Activated CD8-positive, alpha-beta T cell treated with anti-CD3 and anti-CD28 coated beads, Interleukin-2, amount 10 ng/mL, durations not matched to agents 7 days and 5 days (primary cell): ENCODE results near the gene NUP62. TPM values are rescaled to one million over a fixed set of nuclear protein-coding genes. Genes with fewer than 3 reads are reported as not detected.

Experiments used
- ATAC-seq: fragments of 150-1000 bp; cut with Tn5 transposase; one replicate; pipeline ENCODE4 v1.10.0; 2021; ENCODE audit warnings: moderate library complexity
- CTCF ChIA-PET: fragments of 350-600 bp; sonication (Branson Sonifier 250); formaldehyde crosslinking; loops from one replicate; lab custom pipeline; 2021; ENCODE audit warnings: antibody characterized with exemption; lab: Charles Lee
- POLR2A ChIA-PET: fragments of 350-600 bp; sonication (Branson Sonifier 250); formaldehyde crosslinking; loops from one replicate; lab custom pipeline; 2021; ENCODE audit warnings: antibody characterized with exemption; lab: Charles Lee
- DNase-seq: peaks from one replicate; pipeline ENCODE4 v3.0.0-alpha.2; 2020
- H3K27ac Mint-ChIP-seq: one replicate; pipeline ENCODE4 v1.8.0; 2021; ENCODE audit warnings: mild to moderate bottlenecking, mixed read lengths
- H3K27me3 Mint-ChIP-seq: one replicate; pipeline ENCODE4 v1.8.0; 2021; ENCODE audit warnings: low read depth, mixed read lengths
- H3K36me3 Mint-ChIP-seq: one replicate; pipeline ENCODE4 v1.8.0; 2021; ENCODE audit warnings: low read depth, mixed read lengths
- H3K4me1 Mint-ChIP-seq: one replicate; pipeline ENCODE4 v1.8.0; 2021; ENCODE audit warnings: low read depth, mixed read lengths
- H3K4me3 Mint-ChIP-seq: one replicate; pipeline ENCODE4 v1.8.0; 2021; ENCODE audit warnings: mild to moderate bottlenecking, mixed read lengths
- H3K9me3 Mint-ChIP-seq: one replicate; pipeline ENCODE4 v1.8.0; 2022; ENCODE audit warnings: mixed read lengths; ENCODE audit not compliant: insufficient read depth
- total RNA-seq, 2 experiments: library from RNA; stranded (reverse); gene quantifications; one replicate each; pipeline ENCODE4 v1.2.3, GENCODE V29; 2021

Gene NUP62
- total RNA-seq, 2 experiments from 2014 or later: 116 to 122 TPM

GRCh38 chr19:49924004-49924880 lies 5.1 kb downstream of the NUP62 start:
- ATAC-seq: no peak
- H3K27ac Mint-ChIP-seq: no peak overlapping the region
- peaks cover 64% of the 10 kb centered on the region for H3K36me3 Mint-ChIP-seq
- no peak overlapping the region for H3K4me3 Mint-ChIP-seq
- no peaks in the 10 kb centered on the region for H3K27me3 Mint-ChIP-seq
- H3K9me3 Mint-ChIP-seq: no peaks in the 10 kb centered on the region
- CTCF ChIA-PET: no interaction called here
- POLR2A ChIA-PET: no interaction called here
- H3K4me1 Mint-ChIP-seq: peaks cover 50% of the 10 kb centered on the region
- no peak for DNase-seq

- ATAC-seq (no peak), DNase-seq (no peak)
- Mint-ChIP-seq H3K27me3 (no peaks in the 10 kb centered on the region), H3K4me1 (peaks cover 45% of the 10 kb centered on the region), H3K36me3 (peaks cover 62% of the 10 kb centered on the region), H3K9me3 (no peaks in the 10 kb centered on the region), H3K27ac (no peak overlapping the region), H3K4me3 (no peak overlapping the region)
- POLR2A ChIA-PET: interaction anchor here (0.6 kb wide), 2 partner anchors 12 to 415 kb away, joined by 3 to 4 read pairs; no protein-coding TSS in a partner anchor
- CTCF ChIA-PET: no interaction called here
These were observed 6.0 kb downstream of the NUP62 start for GRCh38 chr19:49923055-49924003.

DNA sequence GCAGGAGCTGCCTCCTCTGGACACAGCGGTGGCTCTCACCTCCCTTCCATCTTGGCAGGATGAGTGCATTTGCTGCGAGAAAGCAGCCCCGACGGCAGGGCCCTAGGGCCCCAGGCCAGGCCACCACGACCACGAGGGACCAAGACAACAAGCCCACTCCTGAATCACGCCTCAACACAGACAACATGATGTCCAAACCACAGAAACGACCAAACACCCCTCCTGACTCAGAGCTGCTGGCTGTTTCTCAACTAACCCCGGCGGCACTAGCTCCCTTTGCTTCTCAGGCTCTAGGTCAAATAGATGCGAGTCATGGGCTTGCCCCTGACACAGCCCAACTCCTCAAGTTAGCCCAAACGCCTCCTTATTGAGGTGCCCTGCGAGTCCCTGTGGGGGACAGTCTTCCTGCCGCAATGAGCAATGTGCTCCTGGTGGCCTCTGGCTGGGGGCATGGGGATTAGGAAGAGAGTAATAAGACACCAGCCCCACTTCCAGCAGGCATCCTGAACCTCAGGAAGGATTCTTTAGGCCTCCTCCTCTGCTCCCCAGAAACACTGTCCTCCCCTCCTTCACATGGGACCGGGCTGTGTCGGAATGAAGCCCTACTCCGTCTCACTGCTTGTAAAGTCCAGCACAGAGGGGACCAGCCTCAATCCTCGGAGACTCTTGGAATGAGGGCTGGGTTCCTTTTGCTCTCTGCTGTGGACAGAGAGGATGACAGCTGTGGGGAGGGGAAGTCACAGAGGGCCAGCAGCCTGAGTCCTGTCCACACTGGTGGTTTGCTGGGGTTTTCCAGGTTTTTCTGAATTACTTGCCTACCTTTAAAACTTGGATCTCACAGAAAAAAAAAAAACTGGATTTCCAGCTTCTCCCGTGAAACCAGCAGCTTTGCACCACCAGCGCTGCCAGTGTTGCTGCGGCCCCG lies 7.2 kb downstream of the NUP62 start:
- ChIA-PET CTCF (no interaction called here), POLR2A (no interaction called here)
- Mint-ChIP-seq H3K9me3 (no peaks in the 10 kb centered on the region), H3K4me1 (peaks cover 37% of the 10 kb centered on the region), H3K27me3 (no peaks in the 10 kb centered on the region), H3K4me3 (no peak overlapping the region), H3K27ac (peak overlapping the region; percentile 16), H3K36me3 (peaks cover 59% of the 10 kb centered on the region)
- DNase-seq (no peak), ATAC-seq (no peak)

DNA sequence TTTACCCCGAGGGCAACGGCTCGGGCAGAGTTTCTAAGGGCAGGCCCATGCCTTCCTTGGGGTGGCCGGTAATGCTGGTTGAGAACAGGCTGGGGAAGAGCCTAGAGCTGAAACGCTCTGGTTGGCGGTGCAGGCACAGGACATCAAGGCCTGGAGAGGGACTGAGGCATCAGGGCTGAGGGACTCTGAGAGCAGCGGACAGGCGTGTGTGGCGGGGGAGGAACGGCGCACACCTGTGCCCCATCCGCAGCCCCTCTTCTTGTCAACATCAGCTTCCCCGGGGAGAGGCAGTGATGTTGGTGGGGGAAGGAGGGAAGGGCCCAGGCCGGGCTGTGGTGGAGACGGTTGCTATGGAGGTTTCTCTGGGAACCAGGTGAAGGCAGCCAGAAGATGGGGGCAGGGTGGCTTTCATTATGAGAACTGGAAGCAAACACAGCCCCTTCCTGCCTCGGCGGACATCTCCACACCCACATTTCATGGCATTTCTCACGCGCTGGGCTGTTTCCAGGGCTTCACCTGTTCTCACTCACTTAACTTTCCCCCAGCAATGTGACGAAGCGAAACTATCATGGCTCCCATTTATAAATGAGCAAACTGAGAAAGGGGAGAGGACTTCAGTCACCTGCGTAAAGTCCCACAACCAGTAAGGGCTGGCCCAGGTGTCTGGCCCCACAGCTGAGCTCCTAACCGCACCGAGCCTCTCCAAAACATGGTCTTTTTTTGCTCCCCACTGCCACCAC lies 8.5 kb downstream of the NUP62 start:
- POLR2A ChIA-PET: interaction anchor here (0.7 kb wide), 1 partner anchor 10 kb away, joined by 3 read pairs; no protein-coding TSS in a partner anchor
- DNase-seq (no peak), ATAC-seq (no peak)
- CTCF ChIA-PET: no interaction called here
- no peaks in the 10 kb centered on the region for H3K9me3 Mint-ChIP-seq
- H3K4me1 Mint-ChIP-seq: peaks cover 35% of the 10 kb centered on the region
- no peaks in the 10 kb centered on the region for H3K27me3 Mint-ChIP-seq
- peak overlapping the region; percentile 20 for H3K27ac Mint-ChIP-seq
- H3K36me3 Mint-ChIP-seq: peaks cover 59% of the 10 kb centered on the region
- H3K4me3 Mint-ChIP-seq: no peak overlapping the region

- ChIA-PET CTCF (interaction anchor here (1.7 kb wide), 1 partner anchor 10 kb away, joined by 4 read pairs; no protein-coding TSS in a partner anchor), POLR2A (interaction anchor here (1.0 kb wide), 1 partner anchor 10 kb away, joined by 4 read pairs; no protein-coding TSS in a partner anchor)
- no peaks in the 10 kb centered on the region for H3K9me3 Mint-ChIP-seq
- no peaks in the 10 kb centered on the region for H3K27me3 Mint-ChIP-seq
- peaks cover 39% of the 10 kb centered on the region for H3K4me1 Mint-ChIP-seq
- DNase-seq: no peak
- H3K27ac Mint-ChIP-seq: no peak overlapping the region
- H3K4me3 Mint-ChIP-seq: no peak overlapping the region
- peaks cover 68% of the 10 kb centered on the region for H3K36me3 Mint-ChIP-seq
- no peak for ATAC-seq
These were observed 11.2 kb downstream of the NUP62 start for GRCh38 chr19:49918089-49918488.

GRCh38 chr19:49916839-49917733 lies 12.2 kb downstream of the NUP62 start:
- Mint-ChIP-seq H3K27ac (no peak overlapping the region), H3K4me3 (no peak overlapping the region), H3K36me3 (peaks cover 71% of the 10 kb centered on the region), H3K9me3 (no peaks in the 10 kb centered on the region), H3K27me3 (no peaks in the 10 kb centered on the region), H3K4me1 (peaks cover 41% of the 10 kb centered on the region)
- POLR2A ChIA-PET: interaction anchor here (0.8 to 1.0 kb wide), 2 partner anchors 11 to 13 kb away, joined by 3 to 4 read pairs; no protein-coding TSS in a partner anchor
- CTCF ChIA-PET: interaction anchor here (0.7 kb wide), 1 partner anchor 240 kb away, joined by 3 read pairs; the partner anchor contains the start of gene PRMT1
- ATAC-seq (no peak), DNase-seq (no peak)

DNA sequence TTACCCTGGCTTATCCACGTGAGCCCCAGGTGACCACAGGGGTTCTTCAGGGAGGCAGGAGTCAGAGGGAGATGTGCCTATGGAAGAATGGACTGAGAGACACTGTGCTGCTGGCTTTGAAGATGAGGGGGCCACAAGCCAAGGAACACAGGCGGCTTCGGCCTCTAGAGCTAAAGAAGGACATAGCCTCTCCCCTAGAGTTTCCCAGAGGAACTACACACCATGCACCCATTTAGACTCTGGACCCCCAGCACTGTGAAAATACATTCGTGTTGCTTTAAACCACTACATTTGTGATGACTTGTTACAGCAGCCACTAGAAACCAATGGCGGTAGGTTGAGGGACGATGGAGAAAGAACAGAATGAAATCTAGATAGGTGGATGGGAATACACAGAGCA lies 14.0 kb downstream of the NUP62 start:
- Mint-ChIP-seq H3K36me3 (peaks cover 66% of the 10 kb centered on the region), H3K27ac (no peak overlapping the region), H3K27me3 (no peaks in the 10 kb centered on the region), H3K9me3 (no peaks in the 10 kb centered on the region), H3K4me1 (peaks cover 37% of the 10 kb centered on the region), H3K4me3 (no peak overlapping the region)
- CTCF ChIA-PET: interaction anchor here (1.1 to 1.3 kb wide), 2 partner anchors 16 to 46 kb away, joined by 3 to 5 read pairs; no protein-coding TSS in a partner anchor
- DNase-seq: no peak
- no peak for ATAC-seq
- POLR2A ChIA-PET: no interaction called here

DNA sequence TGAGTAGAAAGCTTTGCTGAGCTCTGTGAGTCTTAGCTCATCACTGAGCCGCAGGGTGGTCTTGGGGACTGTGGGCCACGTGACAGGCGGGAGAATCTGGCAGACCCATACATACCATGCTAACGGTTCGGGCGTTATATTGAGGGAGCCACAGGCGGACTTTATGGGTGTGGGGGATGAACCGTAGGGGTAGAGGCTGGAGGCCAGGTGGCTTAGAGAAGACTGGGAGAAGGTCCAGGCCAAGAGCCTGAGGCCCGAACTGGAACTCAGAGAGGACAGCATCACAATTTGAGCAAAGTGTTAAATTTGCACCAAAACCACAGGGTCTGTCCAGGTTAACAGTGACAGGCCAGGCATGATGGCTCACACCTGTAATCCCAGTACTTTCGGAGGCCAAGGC lies 15.6 kb downstream of the NUP62 start:
- ATAC-seq (no peak), DNase-seq (no peak)
- POLR2A ChIA-PET: interaction anchor here (1.1 kb wide), 1 partner anchor 16 kb away, joined by 3 read pairs; the partner anchor contains the start of genes ATF5 and NUP62
- no peaks in the 10 kb centered on the region for H3K27me3 Mint-ChIP-seq
- no peak overlapping the region for H3K27ac Mint-ChIP-seq
- H3K36me3 Mint-ChIP-seq: peaks cover 70% of the 10 kb centered on the region
- H3K9me3 Mint-ChIP-seq: no peaks in the 10 kb centered on the region
- CTCF ChIA-PET: interaction anchor here (1.3 to 2.3 kb wide), 2 partner anchors 14 to 45 kb away, joined by 3 to 6 read pairs; no protein-coding TSS in a partner anchor
- peaks cover 34% of the 10 kb centered on the region for H3K4me1 Mint-ChIP-seq
- H3K4me3 Mint-ChIP-seq: no peak overlapping the region

GRCh38 chr19:49912965-49913685 lies 16.2 kb downstream of the NUP62 start:
- POLR2A ChIA-PET: interaction anchor here (1.1 kb wide), 1 partner anchor 16 kb away, joined by 3 read pairs; the partner anchor contains the start of genes ATF5 and NUP62
- Mint-ChIP-seq H3K27me3 (no peaks in the 10 kb centered on the region), H3K27ac (no peak overlapping the region), H3K36me3 (peaks cover 70% of the 10 kb centered on the region), H3K4me1 (peaks cover 34% of the 10 kb centered on the region), H3K9me3 (no peaks in the 10 kb centered on the region), H3K4me3 (no peak overlapping the region)
- no peak for DNase-seq
- CTCF ChIA-PET: interaction anchor here (2.3 kb wide), 1 partner anchor 15 kb away, joined by 6 read pairs; no protein-coding TSS in a partner anchor
- ATAC-seq: no peak
